DND-41 (cell line): Measurements from ENCODE around the gene RASGRF2.
A peak's percentile ranks its signal among the peaks of the same experiment; 100 is the strongest.

Source experiments
- ATAC-seq: fragments of 200-7000 bp; cut with Tn5 transposase; 3 replicates; pipeline ENCODE4 v1.9.1; 2021; ENCODE audit warnings: low read depth; ENCODE audit not compliant: insufficient read depth
- DNase-seq: peaks from one replicate; pipeline ENCODE4 v3.0.0-alpha.2; 2020
- H2AFZ ChIP-seq: 2 replicates; pipeline ENCODE4 v1.6.0; 2012; ENCODE audit warnings: low read depth, low read length
- H3K27ac ChIP-seq: 2 replicates; pipeline ENCODE4 v1.5.1; 2012; ENCODE audit warnings: low read length, inconsistent platforms
- H3K27me3 ChIP-seq: fragments of 200-600 bp; sonication (generic); 2 replicates; pipeline ENCODE4 v1.6.0; 2012; ENCODE audit warnings: low read length, mild to moderate bottlenecking, inconsistent platforms; ENCODE audit not compliant: insufficient read depth, poor library complexity
- H3K36me3 ChIP-seq: 2 replicates; pipeline ENCODE4 v1.5.1; 2012; ENCODE audit warnings: low read length, inconsistent platforms; ENCODE audit not compliant: insufficient read depth
- H3K4me1 ChIP-seq: 2 replicates; pipeline ENCODE4 v1.5.1; 2012; ENCODE audit warnings: mild to moderate bottlenecking, low read length; ENCODE audit not compliant: insufficient read depth
- H3K4me2 ChIP-seq: 2 replicates; pipeline ENCODE4 v1.6.0; 2012; ENCODE audit warnings: mild to moderate bottlenecking, moderate library complexity, low read length, inconsistent platforms; ENCODE audit not compliant: insufficient read depth
- H3K4me3 ChIP-seq, 2 experiments: fragments of 200-600 bp in 1 of 2; shearing (Covaris generic) in 1 of 2; 2 replicates each; pipeline ENCODE4 v1.5.1; 2012 to 2016; ENCODE audit warnings: inconsistent platforms in 2 of 2, low read length in 2 of 2, mild to moderate bottlenecking in 2 of 2, low read depth in 1 of 2, moderate library complexity in 1 of 2
- H3K79me2 ChIP-seq: 2 replicates; pipeline ENCODE4 v1.6.0; 2012; ENCODE audit warnings: low read length, inconsistent platforms; ENCODE audit not compliant: insufficient read depth
- H3K9ac ChIP-seq: 2 replicates; pipeline ENCODE4 v1.6.0; 2012; ENCODE audit warnings: low read depth, mild to moderate bottlenecking, inconsistent platforms, low read length, moderate library complexity
- H3K9me3 ChIP-seq: 2 replicates; pipeline ENCODE4 v1.5.1; 2012; ENCODE audit warnings: low read length, moderate library complexity, mild to moderate bottlenecking, inconsistent platforms; ENCODE audit not compliant: insufficient read depth, severe bottlenecking
- H4K20me1 ChIP-seq: 2 replicates; pipeline ENCODE4 v1.6.0; 2012; ENCODE audit warnings: low read length; ENCODE audit not compliant: insufficient read depth
- CTCF ChIP-seq: IDR thresholded peaks from 2 replicates; pipeline ENCODE4 v1.5.1; 2012; ENCODE audit warnings: borderline replicate concordance, low read length, moderate library complexity, mild to moderate bottlenecking; ENCODE audit not compliant: poor library complexity, severe bottlenecking; ENCODE audit errors: extremely low read depth
- EZH2 ChIP-seq: IDR thresholded peaks from 3 replicates; pipeline ENCODE4 v1.6.1; 2012; ENCODE audit warnings: borderline replicate concordance, low read depth, mild to moderate bottlenecking, moderate library complexity, low read length, inconsistent platforms; ENCODE audit not compliant: severe bottlenecking

Gene RASGRF2

GRCh38 chr5:81006947-81007636 is 46.9 kb downstream of the RASGRF2 start:
- DNase-seq: peak; percentile 72
- Histone ChIP-seq H3K4me2 (peak overlapping the region; percentile 62), H3K9me3 (no peaks in the 10 kb centered on the region), H3K36me3 (no peaks in the 10 kb centered on the region), H3K9ac (peak overlapping the region; percentile 35), H3K79me2 (no peaks in the 10 kb centered on the region), H3K27ac (peak overlapping the region; percentile 80), H3K27me3 (no peaks in the 10 kb centered on the region), H3K4me3 (peak overlapping the region in 1 of 2 experiments; percentile 26; a peak in 2 of 4 replicates), H2AFZ (peak overlapping the region; percentile 59), H4K20me1 (no peaks in the 10 kb centered on the region), H3K4me1 (peaks cover 34% of the 10 kb centered on the region)
- TF ChIP-seq CTCF: peak; percentile 9
- no peak for TF ChIP-seq EZH2
- ATAC-seq: peak; percentile 96

GRCh38 chr5:81007637-81008027 is 47.5 kb downstream of the RASGRF2 start:
- Histone ChIP-seq H3K9me3 (no peaks in the 10 kb centered on the region), H3K79me2 (no peaks in the 10 kb centered on the region), H3K4me1 (peaks cover 34% of the 10 kb centered on the region), H3K4me2 (peak overlapping the region; percentile 62), H3K27ac (peak overlapping the region; percentile 80), H3K36me3 (no peaks in the 10 kb centered on the region), H3K4me3 (peak overlapping the region in 1 of 2 experiments; percentile 17; a peak in 1 of 4 replicates), H3K27me3 (no peaks in the 10 kb centered on the region), H2AFZ (peak overlapping the region; percentile 59), H3K9ac (peak overlapping the region; percentile 35), H4K20me1 (no peaks in the 10 kb centered on the region)
- no peak for TF ChIP-seq EZH2
- no peak for TF ChIP-seq CTCF
- ATAC-seq: no peak
- no peak for DNase-seq

- peaks cover 37% of the 10 kb centered on the region for H3K4me1 ChIP-seq
- H4K20me1 ChIP-seq: no peaks in the 10 kb centered on the region
- no peaks in the 10 kb centered on the region for H3K36me3 ChIP-seq
- no peak overlapping the region for H3K27ac ChIP-seq
- no peaks in the 10 kb centered on the region for H3K9me3 ChIP-seq
- H2AFZ ChIP-seq: no peak overlapping the region
- ATAC-seq (no peak), DNase-seq (no peak)
- no peak overlapping the region for H3K4me3 ChIP-seq
- no peak for TF ChIP-seq EZH2
- no peak for TF ChIP-seq CTCF
- no peaks in the 10 kb centered on the region for H3K27me3 ChIP-seq
- H3K9ac ChIP-seq: no peak overlapping the region
- H3K79me2 ChIP-seq: no peaks in the 10 kb centered on the region
- H3K4me2 ChIP-seq: no peak overlapping the region
Measured at GRCh38 chr5:81010336-81011169, 50.4 kb downstream of the RASGRF2 start.
